ENCODE results near the gene NAV1. TPM values are rescaled to one million over a fixed set of nuclear protein-coding genes. Genes with fewer than 3 reads are reported as not detected.

Gene NAV1
- total and polyA plus RNA-seq, 4 donors, result 1.1 to 2.0 (median 1.3) TPM

GRCh38 chr1:201495551-201496295 lies 43.2 kb upstream of the NAV1 start:
- Histone ChIP-seq H3K9ac (ENCODE audit: low read depth in 1 of 2, low read length in 2 of 2) (no peak overlapping the region), H3K4me3 (ENCODE audit: low read depth in 1 of 3, low read length in 3 of 3) (no peak overlapping the region), H3K27ac (ENCODE audit: low read depth in 1 of 2, low read length in 2 of 2) (peak overlapping the region; percentile 55 to 71), H3K9me3 (ENCODE audit: control insufficient read depth in 4 of 4, low read length in 3 of 4) (no peaks in the 10 kb centered on the region), H3K27me3 (ENCODE audit: control insufficient read depth in 4 of 4, insufficient read depth in 4 of 4, low read length in 3 of 4) (no peaks in the 10 kb centered on the region), H3K4me1 (ENCODE audit: control insufficient read depth in 4 of 4, insufficient read depth in 4 of 4, low read length in 3 of 4) (peaks cover 19 to 79% (median 69%) of the 10 kb centered on the region in 4 donors), H3K36me3 (ENCODE audit: control insufficient read depth in 4 of 4, insufficient read depth in 3 of 4, low read depth in 1 of 4, low read length in 3 of 4) (peaks cover 3 to 13% (median 7%) of the 10 kb centered on the region in 4 donors)
- WGBS, result 35% methylated on average over 11 of the region's 11 CpGs
- DNase-seq (ENCODE audit: low spot score), result no peak
- no peak for TF ChIP-seq ZBTB33 (IDR thresholded peaks at IDR 0.05)
- peak; percentile 87 for TF ChIP-seq SP1 (IDR thresholded peaks at IDR 0.05)
- TF ChIP-seq MAX (IDR thresholded peaks at IDR 0.05), result peak; percentile 66
- no peak for TF ChIP-seq CTCF (IDR thresholded peaks at IDR 0.05; ENCODE audit: low read depth, low read length, missing input control)
- TF ChIP-seq GABPA (IDR thresholded peaks at IDR 0.05 in 1 of 2, conservative IDR thresholded peaks at IDR 0.05 in 1 of 2), result peak in 1 of 2 donors; percentile 23
- peak; percentile 90 to 91 for TF ChIP-seq RXRA (IDR thresholded peaks at IDR 0.05)
- TF ChIP-seq HNF4A (conservative IDR thresholded peaks at IDR 0.05), result peak; percentile 78 to 79
- peak; percentile 59 for TF ChIP-seq YY1 (IDR thresholded peaks at IDR 0.05)
- TF ChIP-seq RAD21 (IDR thresholded peaks at IDR 0.05), result no peak
- TF ChIP-seq FOXA2 (IDR thresholded peaks at IDR 0.05), result no peak
- TF ChIP-seq TAF1 (conservative IDR thresholded peaks at IDR 0.05), result no peak
- TF ChIP-seq EGR1 (IDR thresholded peaks at IDR 0.05; ENCODE audit: low read depth in 2 of 2), result peak in 1 of 2 donors; percentile 47
- peak; percentile 12 for TF ChIP-seq ATF3 (IDR thresholded peaks at IDR 0.05)
- TF ChIP-seq HNF4G (IDR thresholded peaks at IDR 0.05), result no peak
- TF ChIP-seq NR2F2 (IDR thresholded peaks at IDR 0.05), result peak; percentile 95
- peak in 1 of 2 donors; percentile 60 for TF ChIP-seq JUND (IDR thresholded peaks at IDR 0.05)
- no peak for TF ChIP-seq REST (IDR thresholded peaks at IDR 0.05)
- TF ChIP-seq FOXA1 (IDR thresholded peaks at IDR 0.05), result no peak
